Transverse colon (tissue), 4 donors: ENCODE data around the gene OR2V1. TPM values are rescaled to one million over a fixed set of nuclear protein-coding genes. Genes with fewer than 3 reads are reported as not detected.
"Not testable (repeated sequence)": the region's sequence is repeated elsewhere in the genome, so short reads cannot be mapped to it uniquely, and the experiment has no call there.

Experiments used
- DNase-seq: peaks from one replicate; pipeline ENCODE4 v3.0.0-alpha.2; 2019
- H3K27ac ChIP-seq, 4 donors: fragments of 200-600 bp; sonication (generic); 2 replicates each; pipeline ENCODE4 v1.5.1; 2016 to 2018; ENCODE audit warnings: inconsistent platforms in 4 of 4
- H3K27me3 ChIP-seq: fragments of 200-600 bp; sonication (generic); 2 replicates; pipeline ENCODE4 v1.5.1; 2017; ENCODE audit warnings: inconsistent platforms
- H3K36me3 ChIP-seq, 4 donors: fragments of 200-600 bp; sonication (generic); 2 replicates each; pipeline ENCODE4 v1.5.1; 2017 to 2019; ENCODE audit warnings: inconsistent platforms in 4 of 4
- H3K4me1 ChIP-seq, 4 donors: fragments of 200-600 bp; sonication (generic); 2 replicates each; pipeline ENCODE4 v1.5.1; 2017 to 2020; ENCODE audit warnings: inconsistent platforms in 4 of 4
- H3K4me3 ChIP-seq, 4 donors: fragments of 200-600 bp; sonication (generic); 1 replicate in 1 of 4; 2 replicates in 3 of 4; pipeline versions ENCODE4 v1.5.1 to v1.6.1; 2017 to 2019; ENCODE audit warnings: inconsistent platforms in 4 of 4
- H3K9me3 ChIP-seq, 2 donors: fragments of 200-600 bp; sonication (generic); 2 replicates each; pipeline ENCODE4 v1.5.1; 2017 to 2019; ENCODE audit warnings: inconsistent platforms in 2 of 2
- EP300 ChIP-seq: sonication (generic); formaldehyde crosslinking; IDR thresholded peaks from one replicate; pipeline ENCODE4 v1.6.1; 2017; ENCODE audit warnings: antibody characterized with exemption, low read depth
- POLR2A ChIP-seq: fragments of 450-650 bp; IDR thresholded peaks from one replicate; pipeline ENCODE4 v1.6.1; 2016; ENCODE audit warnings: antibody characterized with exemption, mild to moderate bottlenecking, moderate library complexity
- POLR2AphosphoS5 ChIP-seq, 3 donors: sonication (generic); formaldehyde crosslinking; IDR thresholded peaks; one replicate each; pipeline ENCODE4 v1.6.1; 2016; ENCODE audit warnings: antibody characterized with exemption in 3 of 3
- WGBS, 2 donors: methylation state at CpG; one replicate each; pipeline ENCODE4 v1.1.5; 2018; ENCODE audit warnings: low coverage in 1 of 2; 5-methylcytosine and 5-hydroxymethylcytosine counted together
- in situ Hi-C, 4 donors: fragments of 200-750 bp; cut with MboI; loops; one replicate each; pipeline versions ENCODE4 v1.15.0 to v1.15.1; 2017; ENCODE audit warnings: low sequenced_read_pairs in 3 of 4, low pct_ligation_motif_present in 1 of 4, low pct_unique_long_range_greater_than_20kb in 1 of 4
- intact Hi-C: fragments of 100-400 bp; cut with DNase I; formaldehyde crosslinking; loops from one replicate; pipeline ENCODE4 v1.15.1; 2023; ENCODE audit warnings: low total_unique reads
- total RNA-seq, 4 donors: library from RNA; depleted of rRNA; stranded (reverse); fragments of >200 nt; gene quantifications; one replicate each; pipeline ENCODE4 v1.1.0, GENCODE V29; 2016
- TF ChIP-seq, protein P1 (sequence below), 5 experiments: fragments of 200-600 bp in 3 of 5; fragments of 450-650 bp in 2 of 5; sonication (generic) in 3 of 5; IDR thresholded peaks; 1 replicate in 2 of 5; 2 replicates in 3 of 5; pipeline ENCODE4 v1.5.1; 2016 to 2017; ENCODE audit warnings: antibody characterized with exemption in 5 of 5, inconsistent platforms in 3 of 5, mild to moderate bottlenecking in 2 of 5, moderate library complexity in 1 of 5

Gene OR2V1
- total RNA-seq, 4 donors from 2014 or later = not detected

- Histone ChIP-seq H3K27me3 (peaks cover 42% of the 10 kb centered on the region), H3K9me3 (no peaks in the 10 kb centered on the region), H3K4me1 (peaks cover 0 to 3% (median 0%) of the 10 kb centered on the region in 4 donors), H3K36me3 (no peaks in the 10 kb centered on the region), H3K27ac (no peak overlapping the region), H3K4me3 (no peak overlapping the region)
- TF ChIP-seq POLR2A = no peak
- no peak for TF ChIP-seq EP300
- TF ChIP-seq, protein P1, sequence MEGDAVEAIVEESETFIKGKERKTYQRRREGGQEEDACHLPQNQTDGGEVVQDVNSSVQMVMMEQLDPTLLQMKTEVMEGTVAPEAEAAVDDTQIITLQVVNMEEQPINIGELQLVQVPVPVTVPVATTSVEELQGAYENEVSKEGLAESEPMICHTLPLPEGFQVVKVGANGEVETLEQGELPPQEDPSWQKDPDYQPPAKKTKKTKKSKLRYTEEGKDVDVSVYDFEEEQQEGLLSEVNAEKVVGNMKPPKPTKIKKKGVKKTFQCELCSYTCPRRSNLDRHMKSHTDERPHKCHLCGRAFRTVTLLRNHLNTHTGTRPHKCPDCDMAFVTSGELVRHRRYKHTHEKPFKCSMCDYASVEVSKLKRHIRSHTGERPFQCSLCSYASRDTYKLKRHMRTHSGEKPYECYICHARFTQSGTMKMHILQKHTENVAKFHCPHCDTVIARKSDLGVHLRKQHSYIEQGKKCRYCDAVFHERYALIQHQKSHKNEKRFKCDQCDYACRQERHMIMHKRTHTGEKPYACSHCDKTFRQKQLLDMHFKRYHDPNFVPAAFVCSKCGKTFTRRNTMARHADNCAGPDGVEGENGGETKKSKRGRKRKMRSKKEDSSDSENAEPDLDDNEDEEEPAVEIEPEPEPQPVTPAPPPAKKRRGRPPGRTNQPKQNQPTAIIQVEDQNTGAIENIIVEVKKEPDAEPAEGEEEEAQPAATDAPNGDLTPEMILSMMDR (IDR thresholded peaks at IDR 0.05) = no peak
- TF ChIP-seq POLR2AphosphoS5 (IDR thresholded peaks at IDR 0.05) = no peak
- in situ Hi-C loops (no loop called here), intact Hi-C loops (no loop called here)
- DNase-seq = no peak
- WGBS, 2 donors = 8% methylated on average over 33 of the region's 62 CpGs; no CpG with 5 or more reads in 1 of the 2 donors
Observed at GRCh38 chr5:181100121-181100875, 30.7 kb downstream of the OR2V1 start.

GRCh38 chr5:181099602-181100086, 31.3 kb downstream of the OR2V1 start:
- Histone ChIP-seq H3K9me3 (no peaks in the 10 kb centered on the region), H3K27me3 (peaks cover 39% of the 10 kb centered on the region), H3K4me3 (no peak overlapping the region), H3K27ac (no peak overlapping the region), H3K36me3 (no peaks in the 10 kb centered on the region), H3K4me1 (peaks cover 0 to 3% (median 0%) of the 10 kb centered on the region in 4 donors)
- DNase-seq = no peak
- intact Hi-C loops = no loop called here
- no peak for TF ChIP-seq POLR2AphosphoS5 (IDR thresholded peaks at IDR 0.05)
- no peak for TF ChIP-seq EP300
- no peak for TF ChIP-seq POLR2A
- TF ChIP-seq, protein P1 (IDR thresholded peaks at IDR 0.05) = no peak
- in situ Hi-C loops = no loop called here
- 47% methylated on average over 11 of the region's 11 CpGs; no CpG with 5 or more reads in 1 of the 2 donors for WGBS, 2 donors

DNA sequence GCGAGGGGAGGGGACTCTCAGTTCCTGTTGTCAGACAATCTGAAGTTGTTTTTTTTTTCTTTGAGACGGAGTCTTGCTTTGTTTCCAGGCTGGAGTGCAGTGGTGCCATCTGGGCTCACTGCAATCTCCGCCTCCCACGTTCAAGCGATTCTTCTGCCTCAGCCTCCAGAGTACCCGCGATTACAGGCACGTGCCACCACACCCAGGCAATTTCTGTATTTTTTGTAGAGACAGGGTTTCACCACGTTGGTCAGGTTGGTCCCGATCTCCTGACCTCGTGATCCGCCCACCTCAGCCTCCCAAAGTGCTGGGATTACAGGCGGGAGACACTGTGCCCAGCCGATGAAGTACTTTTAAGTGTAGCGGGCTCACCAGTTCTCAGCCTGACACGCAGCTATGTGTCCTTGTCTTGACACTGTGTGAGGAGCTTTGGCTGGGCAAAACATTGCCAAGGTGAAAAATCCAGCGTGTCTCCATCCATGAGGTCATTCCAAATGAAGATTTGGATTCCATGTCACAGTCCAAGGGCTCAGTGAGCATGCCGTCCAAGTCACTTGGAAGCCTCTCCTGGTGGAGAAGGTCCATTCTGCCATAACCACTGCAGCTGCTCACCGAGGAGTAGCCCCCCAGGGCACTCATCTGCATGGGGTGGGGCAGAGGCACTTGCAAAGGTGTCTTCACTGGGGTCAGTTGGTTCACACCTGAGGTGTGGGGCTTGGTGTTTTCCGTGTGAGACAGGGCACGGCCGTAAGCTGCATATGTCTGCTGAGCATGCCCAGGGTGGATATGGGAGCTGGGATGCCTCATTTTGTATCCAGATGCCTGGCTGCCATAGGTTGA, 32.0 kb downstream of the OR2V1 start:
- no peak overlapping the region for H3K27ac ChIP-seq
- no peak for DNase-seq
- 21% methylated on average over 21 of the region's 22 CpGs; no CpG with 5 or more reads in 1 of the 2 donors for WGBS, 2 donors

GRCh38 chr5:181097759-181098491, 33.0 kb downstream of the OR2V1 start:
- WGBS, 2 donors = no CpG with 5 or more reads among the region's 56 CpGs
- H3K4me1 ChIP-seq, H3K36me3 ChIP-seq, H3K27ac ChIP-seq, in situ Hi-C loops, H3K9me3 ChIP-seq, H3K4me3 ChIP-seq, DNase-seq, intact Hi-C loops: not testable (repeated sequence)
- H3K27me3 ChIP-seq = peaks cover 39% of the 10 kb centered on the region

More for the DNA sequence above, 32.0 kb downstream of the OR2V1 start:
- no peak for TF ChIP-seq POLR2AphosphoS5 (IDR thresholded peaks at IDR 0.05)
- no peak for TF ChIP-seq EP300
- TF ChIP-seq, protein P1 (IDR thresholded peaks at IDR 0.05) = no peak
- TF ChIP-seq POLR2A = no peak
- Histone ChIP-seq H3K36me3 (no peaks in the 10 kb centered on the region), H3K9me3 (no peaks in the 10 kb centered on the region), H3K27me3 (peaks cover 32% of the 10 kb centered on the region), H3K4me1 (peaks cover 0 to 3% (median 0%) of the 10 kb centered on the region in 4 donors), H3K4me3 (no peak overlapping the region)
- in situ Hi-C loops (no loop called here), intact Hi-C loops (no loop called here)

- H3K36me3 ChIP-seq, DNase-seq, in situ Hi-C loops, intact Hi-C loops, H3K27ac ChIP-seq, H3K9me3 ChIP-seq, H3K4me1 ChIP-seq, H3K4me3 ChIP-seq: not testable (repeated sequence)
- no CpG with 5 or more reads among the region's 26 CpGs for WGBS, 2 donors
- peaks cover 45% of the 10 kb centered on the region for H3K27me3 ChIP-seq
Observed at GRCh38 chr5:181097383-181097753, 33.6 kb downstream of the OR2V1 start.

GRCh38 chr5:181096721-181097382, 34.1 kb downstream of the OR2V1 start:
- H3K4me1 ChIP-seq, in situ Hi-C loops, H3K4me3 ChIP-seq, H3K9me3 ChIP-seq, intact Hi-C loops, H3K36me3 ChIP-seq, DNase-seq, H3K27ac ChIP-seq: not testable (repeated sequence)
- no CpG with 5 or more reads among the region's 26 CpGs for WGBS, 2 donors
- peaks cover 50% of the 10 kb centered on the region for H3K27me3 ChIP-seq
